Pancreas (tissue), 10 donors: ENCODE data around the gene FNDC3B. TPM values are rescaled to one million over a fixed set of nuclear protein-coding genes. Genes with fewer than 3 reads are reported as not detected.
A peak's percentile ranks its signal among the peaks of the same experiment; 100 is the strongest.

Experiments
- ATAC-seq, 4 donors: fragments of 200-7000 bp; cut with Tn5 transposase; one replicate each; pipeline versions ENCODE4 v1.8.0 to v1.9.1; 2020; ENCODE audit warnings: mild to moderate bottlenecking in 4 of 4, moderate library complexity in 4 of 4
- DNase-seq, 6 donors: peaks; one replicate each; pipeline ENCODE4 v3.0.0-alpha.2; 2020
- FAIRE-seq: peaks from 2 replicates; lab custom pipeline; 2012; peaks lifted over from hg19 to GRCh38; lab: Jason Lieb, UNC
- H3K27ac ChIP-seq, 4 donors: fragments of 200-600 bp; sonication (generic); 1 replicate in 3 of 4; 2 replicates in 1 of 4; pipeline versions ENCODE4 v1.5.0 to v1.8.0; 2020
- H3K27me3 ChIP-seq, 4 donors: fragments of 200-600 bp; one replicate each; pipeline ENCODE4 v1.8.0; 2021
- H3K36me3 ChIP-seq, 3 donors: fragments of 200-600 bp; sonication (generic) in 1 of 3; one replicate each; pipeline versions ENCODE4 v1.5.0 to v1.8.0; 2020 to 2021
- H3K4me1 ChIP-seq, 3 donors: fragments of 200-600 bp; one replicate each; pipeline ENCODE4 v1.8.0; 2021
- H3K4me3 ChIP-seq, 4 donors: fragments of 200-600 bp; sonication (generic) in 2 of 4; one replicate each; pipeline versions ENCODE4 v1.5.0 to v1.8.0; 2020 to 2021
- H3K9me3 ChIP-seq, 4 donors: fragments of 200-600 bp; one replicate each; pipeline ENCODE4 v1.8.0; 2021
- WGBS, 2 donors: extraction: QIAGEN DNeasy Blood & Tissue Kit; methylation state at CpG; one replicate each; pipeline ENCODE4 v1.1.7; 2013; 5-methylcytosine and 5-hydroxymethylcytosine counted together
- intact Hi-C, 3 donors: fragments of 100-400 bp; cut with DNase I; formaldehyde crosslinking; loops; one replicate each; pipeline versions ENCODE4 v1.11.1 to v1.14.2; 2022
- polyA plus RNA-seq, 2 donors: library from polyadenylated mRNA; stranded (reverse); fragments of 200-250 nt; gene quantifications; one replicate each; pipeline ENCODE4 v1.2.3, GENCODE V29; 2013
- total RNA-seq, 6 donors: library from RNA; stranded (reverse); fragmentation: NEBNext Ultra II Directional in 4 of 6; extraction: Animal tissue kit (Norgen Biotek cat#: 25700) in 4 of 6; gene quantifications; one replicate each; pipeline versions ENCODE4 v1.2.1 to v1.2.4, GENCODE V29; 2021 to 2023
- TF ChIP-seq, protein P1 (sequence below), 4 donors: fragments of 200-600 bp; sonication (generic) in 3 of 4; IDR thresholded peaks; one replicate each; pipeline versions ENCODE4 v1.5.0 to v1.8.0; 2021; ENCODE audit warnings: antibody characterized with exemption in 4 of 4
- donor health status: healthy with polysubstance abuse.
- donor health status: DM: no; HTN: no; CAD: no; lungs with moderate emphysema.
- donor health status: DM: no; HTN: no; CAD: no.
- donor health status: control.
- donor health status: control.
- donor health status: Bipolar disorder and iron deficiency.
- donor health status: DM: yes; HTN: yes; CAD: no.
- donor health status: DM: no; HTN: no; CAD: no.
- donor health status: DM: no; HTN: no; CAD: no.
- donor health status: DM: yes; HTN: yes; CAD: no.

FNDC3B gene
- total and polyA plus RNA-seq, 8 donors = 9.3 to 126 (median 73.2) TPM

- Histone ChIP-seq H3K36me3 (peaks cover 0 to 37% (median 12%) of the 10 kb centered on the region in 3 donors), H3K9me3 (no peaks in the 10 kb centered on the region), H3K4me3 (no peak overlapping the region), H3K27ac (no peak overlapping the region), H3K27me3 (no peaks in the 10 kb centered on the region), H3K4me1 (peaks cover 0 to 7% (median 0%) of the 10 kb centered on the region in 3 donors)
- intact Hi-C loops = no loop called here
- no peak for ATAC-seq
- TF ChIP-seq, protein P1, sequence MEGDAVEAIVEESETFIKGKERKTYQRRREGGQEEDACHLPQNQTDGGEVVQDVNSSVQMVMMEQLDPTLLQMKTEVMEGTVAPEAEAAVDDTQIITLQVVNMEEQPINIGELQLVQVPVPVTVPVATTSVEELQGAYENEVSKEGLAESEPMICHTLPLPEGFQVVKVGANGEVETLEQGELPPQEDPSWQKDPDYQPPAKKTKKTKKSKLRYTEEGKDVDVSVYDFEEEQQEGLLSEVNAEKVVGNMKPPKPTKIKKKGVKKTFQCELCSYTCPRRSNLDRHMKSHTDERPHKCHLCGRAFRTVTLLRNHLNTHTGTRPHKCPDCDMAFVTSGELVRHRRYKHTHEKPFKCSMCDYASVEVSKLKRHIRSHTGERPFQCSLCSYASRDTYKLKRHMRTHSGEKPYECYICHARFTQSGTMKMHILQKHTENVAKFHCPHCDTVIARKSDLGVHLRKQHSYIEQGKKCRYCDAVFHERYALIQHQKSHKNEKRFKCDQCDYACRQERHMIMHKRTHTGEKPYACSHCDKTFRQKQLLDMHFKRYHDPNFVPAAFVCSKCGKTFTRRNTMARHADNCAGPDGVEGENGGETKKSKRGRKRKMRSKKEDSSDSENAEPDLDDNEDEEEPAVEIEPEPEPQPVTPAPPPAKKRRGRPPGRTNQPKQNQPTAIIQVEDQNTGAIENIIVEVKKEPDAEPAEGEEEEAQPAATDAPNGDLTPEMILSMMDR (IDR thresholded peaks at IDR 0.05) = no peak
- FAIRE-seq = no peak
- DNase-seq = no peak
- 80 to 88% methylated on average over 6 of the region's 6 CpGs for WGBS, 2 donors
These were observed 272.6 kb downstream of the FNDC3B start for GRCh38 chr3:172312001-172312400.

DNA sequence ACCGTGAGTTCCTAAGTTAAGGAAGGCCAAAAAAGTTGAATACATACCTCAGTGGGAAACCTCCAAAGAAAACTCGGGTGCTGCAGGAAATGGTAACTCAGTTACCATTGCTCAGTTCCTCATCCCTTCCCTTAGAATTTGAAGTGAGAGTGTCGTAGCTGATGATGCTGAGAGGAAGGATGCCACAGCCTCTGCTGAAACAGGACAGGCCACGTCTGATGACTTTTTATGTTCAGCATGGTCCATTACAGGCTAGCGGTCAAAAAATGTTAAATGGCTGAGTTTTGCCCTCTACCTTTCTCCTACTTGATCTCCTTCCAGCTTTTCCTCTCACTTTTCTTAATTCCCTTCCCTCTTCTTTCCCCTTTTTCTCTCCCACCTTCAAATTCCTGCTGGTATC is 273.3 kb downstream of the FNDC3B start:
- peaks cover 0 to 10% (median 3%) of the 10 kb centered on the region in 3 donors for H3K4me1 ChIP-seq
- FAIRE-seq (no peak), ATAC-seq (no peak), DNase-seq (no peak)
- H3K27ac ChIP-seq = no peak overlapping the region
- H3K9me3 ChIP-seq = no peaks in the 10 kb centered on the region
- intact Hi-C loops = no loop called here
- TF ChIP-seq, protein P1 (IDR thresholded peaks at IDR 0.05) = no peak
- no peaks in the 10 kb centered on the region for H3K27me3 ChIP-seq
- no peak overlapping the region for H3K4me3 ChIP-seq
- 86 to 90% methylated on average over 5 of the region's 5 CpGs for WGBS, 2 donors
- peaks cover 0 to 39% (median 9%) of the 10 kb centered on the region in 3 donors for H3K36me3 ChIP-seq

- no peak for ATAC-seq
- TF ChIP-seq, protein P1 (IDR thresholded peaks at IDR 0.05) = no peak
- FAIRE-seq = no peak
- peaks cover 0 to 19% (median 11%) of the 10 kb centered on the region in 3 donors for H3K4me1 ChIP-seq
- no peak overlapping the region for H3K4me3 ChIP-seq
- H3K9me3 ChIP-seq = no peaks in the 10 kb centered on the region
- H3K27me3 ChIP-seq = no peaks in the 10 kb centered on the region
- H3K36me3 ChIP-seq = peaks cover 0 to 34% (median 9%) of the 10 kb centered on the region in 3 donors
- WGBS, 2 donors = 77 to 86% methylated on average over 3 of the region's 3 CpGs
- intact Hi-C loops = no loop called here
- DNase-seq = no peak
- H3K27ac ChIP-seq = no peak overlapping the region
These were observed 274.3 kb downstream of the FNDC3B start for GRCh38 chr3:172313671-172314070.

GRCh38 chr3:172314591-172315160 is 275.3 kb downstream of the FNDC3B start:
- TF ChIP-seq, protein P1 (IDR thresholded peaks at IDR 0.05) = no peak
- no peaks in the 10 kb centered on the region for H3K27me3 ChIP-seq
- DNase-seq (no peak), FAIRE-seq (no peak), ATAC-seq (no peak)
- 85 to 90% methylated on average over 8 of the region's 8 CpGs for WGBS, 2 donors
- intact Hi-C loops = no loop called here
- H3K9me3 ChIP-seq = no peaks in the 10 kb centered on the region
- peak overlapping the region in 1 of 4 donors; percentile 5 for H3K27ac ChIP-seq
- no peak overlapping the region for H3K4me3 ChIP-seq
- H3K36me3 ChIP-seq = peaks cover 0 to 25% (median 9%) of the 10 kb centered on the region in 3 donors
- H3K4me1 ChIP-seq = peaks cover 0 to 19% (median 11%) of the 10 kb centered on the region in 3 donors

GRCh38 chr3:172315401-172316091 is 276.2 kb downstream of the FNDC3B start:
- FAIRE-seq = no peak
- intact Hi-C loops = no loop called here
- no peak overlapping the region for H3K4me3 ChIP-seq
- TF ChIP-seq, protein P1 (IDR thresholded peaks at IDR 0.05) = no peak
- peaks cover 0 to 22% (median 9%) of the 10 kb centered on the region in 3 donors for H3K36me3 ChIP-seq
- H3K27me3 ChIP-seq = no peaks in the 10 kb centered on the region
- peak overlapping the region in 2 of 4 donors; percentile 3 to 10 for H3K27ac ChIP-seq
- 70 to 79% methylated on average over 11 of the region's 11 CpGs for WGBS, 2 donors
- ATAC-seq = peak in 2 of 4 donors; percentile 20 to 39
- peaks cover 0 to 19% (median 11%) of the 10 kb centered on the region in 3 donors for H3K4me1 ChIP-seq
- DNase-seq = no peak
- H3K9me3 ChIP-seq = no peaks in the 10 kb centered on the region
